NCI-H1092 (cell line): ENCODE data around the gene BAIAP3.

Experiments used
- DNase-seq: peaks from one replicate; lab custom pipeline; 2025; lab: John Stamatoyannopoulos, UW

BAIAP3 gene

GRCh38 chr16:1299012-1299867 lies 34.2 kb upstream of the BAIAP3 start:
- no peak for DNase-seq

- DNase-seq: no peak
Measured at GRCh38 chr16:1299868-1300203, 33.6 kb upstream of the BAIAP3 start.

- peak; percentile 13 for DNase-seq
Measured at GRCh38 chr16:1300664-1301476, 32.6 kb upstream of the BAIAP3 start.

- no peak for DNase-seq
Measured at GRCh38 chr16:1301562-1301961, 31.9 kb upstream of the BAIAP3 start.

- no peak for DNase-seq
Measured at GRCh38 chr16:1305823-1306222, 27.6 kb upstream of the BAIAP3 start.

GRCh38 chr16:1306334-1306733 lies 27.1 kb upstream of the BAIAP3 start:
- no peak for DNase-seq

GRCh38 chr16:1308036-1308976 lies 25.1 kb upstream of the BAIAP3 start:
- DNase-seq: no peak

GRCh38 chr16:1308977-1309885 lies 24.2 kb upstream of the BAIAP3 start, which contains the start of gene UBE2I:
UBE2I (plus strand) TSS chr16:1309636; CDS start chr16:1314031, 4,395 bp downstream.
- DNase-seq: peak; percentile 98

- no peak for DNase-seq
Measured at GRCh38 chr16:1309888-1310831, 23.3 kb upstream of the BAIAP3 start.

GRCh38 chr16:1310832-1311200 lies 22.6 kb upstream of the BAIAP3 start:
- no peak for DNase-seq

- DNase-seq: no peak
Measured at GRCh38 chr16:1311212-1311737, 22.2 kb upstream of the BAIAP3 start.

GRCh38 chr16:1311738-1312466 lies 21.5 kb upstream of the BAIAP3 start:
- DNase-seq: no peak

GRCh38 chr16:1312467-1312816 lies 21.0 kb upstream of the BAIAP3 start:
- no peak for DNase-seq

GRCh38 chr16:1312903-1313302 lies 20.5 kb upstream of the BAIAP3 start:
- no peak for DNase-seq

- no peak for DNase-seq
Measured at GRCh38 chr16:1313721-1314369, 19.6 kb upstream of the BAIAP3 start.

- DNase-seq: no peak
Measured at GRCh38 chr16:1314399-1315068, 18.9 kb upstream of the BAIAP3 start.

GRCh38 chr16:1315081-1316032 lies 18.1 kb upstream of the BAIAP3 start:
- DNase-seq: no peak
